RWPE2 (cell line): ENCODE data around the gene EYA4.
"Not testable (repeated sequence)": the region's sequence is repeated elsewhere in the genome, so short reads cannot be mapped to it uniquely, and the experiment has no call there.

Source experiments
- ATAC-seq: fragments of 200-7000 bp; cut with Tn5 transposase; 3 replicates; pipeline ENCODE4 v1.9.1; 2021; ENCODE audit warnings: low read depth
- DNase-seq: peaks from one replicate; pipeline ENCODE4 v3.0.0-alpha.2; 2020; ENCODE audit warnings: low spot score
- H3K27ac ChIP-seq: fragments of 450-650 bp; 2 replicates; pipeline ENCODE4 v1.5.1; 2017; ENCODE audit warnings: mild to moderate bottlenecking; ENCODE audit not compliant: poor library complexity, severe bottlenecking
- H3K27me3 ChIP-seq: fragments of 250-450 bp; sonication (Bioruptor Pico); 2 replicates; pipeline ENCODE4 v1.5.1; 2021; ENCODE audit warnings: mild to moderate bottlenecking, moderate library complexity; ENCODE audit not compliant: insufficient read depth, poor library complexity, severe bottlenecking
- H3K36me3 ChIP-seq: fragments of 250-450 bp; sonication (Bioruptor Pico); 2 replicates; pipeline ENCODE4 v1.5.1; 2020; ENCODE audit warnings: low read depth, mild to moderate bottlenecking, moderate library complexity
- H3K4me1 ChIP-seq: fragments of 250-450 bp; sonication (Bioruptor Pico); 2 replicates; pipeline ENCODE4 v1.5.1; 2021; ENCODE audit warnings: mild to moderate bottlenecking, moderate library complexity; ENCODE audit not compliant: insufficient read depth, poor library complexity, severe bottlenecking
- H3K4me3 ChIP-seq: fragments of 250-450 bp; sonication (Bioruptor Pico); 2 replicates; pipeline ENCODE4 v1.5.1; 2021; ENCODE audit warnings: mild to moderate bottlenecking, moderate library complexity; ENCODE audit not compliant: severe bottlenecking
- H3K9me3 ChIP-seq: fragments of 250-450 bp; sonication (Bioruptor Pico); 2 replicates; pipeline ENCODE4 v1.5.1; 2021; ENCODE audit warnings: mild to moderate bottlenecking, moderate library complexity; ENCODE audit not compliant: severe bottlenecking
- TF ChIP-seq, protein P1 (sequence below): fragments of 450-650 bp; IDR thresholded peaks from one replicate; pipeline ENCODE4 v1.5.1; 2017; ENCODE audit warnings: mild to moderate bottlenecking, moderate library complexity; ENCODE audit not compliant: poor library complexity, severe bottlenecking

EYA4 gene

DNA sequence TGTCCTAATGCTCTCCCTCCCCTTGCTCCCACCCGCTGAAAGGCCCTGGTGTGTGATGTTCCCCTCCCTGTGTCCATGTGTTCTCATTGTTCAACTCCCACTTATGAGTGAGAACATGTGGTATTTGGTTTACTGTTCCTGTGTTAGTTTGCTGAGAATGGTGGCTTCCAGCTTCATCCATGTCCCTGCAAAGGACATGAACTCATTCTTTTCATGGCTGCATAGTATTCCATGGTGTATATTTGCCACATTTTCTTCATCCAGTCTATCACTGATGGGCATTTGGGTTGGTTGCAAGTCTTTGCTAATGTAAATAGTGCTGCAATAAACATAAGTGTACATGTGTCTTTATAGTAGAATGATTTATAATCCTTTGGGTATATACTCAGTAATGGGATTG lies 313.0 kb downstream of the EYA4 start:
- DNase-seq, H3K9me3 ChIP-seq, H3K4me1 ChIP-seq, H3K27ac ChIP-seq, H3K36me3 ChIP-seq, H3K4me3 ChIP-seq, ATAC-seq, H3K27me3 ChIP-seq: not testable (repeated sequence)
- TF ChIP-seq, protein P1, sequence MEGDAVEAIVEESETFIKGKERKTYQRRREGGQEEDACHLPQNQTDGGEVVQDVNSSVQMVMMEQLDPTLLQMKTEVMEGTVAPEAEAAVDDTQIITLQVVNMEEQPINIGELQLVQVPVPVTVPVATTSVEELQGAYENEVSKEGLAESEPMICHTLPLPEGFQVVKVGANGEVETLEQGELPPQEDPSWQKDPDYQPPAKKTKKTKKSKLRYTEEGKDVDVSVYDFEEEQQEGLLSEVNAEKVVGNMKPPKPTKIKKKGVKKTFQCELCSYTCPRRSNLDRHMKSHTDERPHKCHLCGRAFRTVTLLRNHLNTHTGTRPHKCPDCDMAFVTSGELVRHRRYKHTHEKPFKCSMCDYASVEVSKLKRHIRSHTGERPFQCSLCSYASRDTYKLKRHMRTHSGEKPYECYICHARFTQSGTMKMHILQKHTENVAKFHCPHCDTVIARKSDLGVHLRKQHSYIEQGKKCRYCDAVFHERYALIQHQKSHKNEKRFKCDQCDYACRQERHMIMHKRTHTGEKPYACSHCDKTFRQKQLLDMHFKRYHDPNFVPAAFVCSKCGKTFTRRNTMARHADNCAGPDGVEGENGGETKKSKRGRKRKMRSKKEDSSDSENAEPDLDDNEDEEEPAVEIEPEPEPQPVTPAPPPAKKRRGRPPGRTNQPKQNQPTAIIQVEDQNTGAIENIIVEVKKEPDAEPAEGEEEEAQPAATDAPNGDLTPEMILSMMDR: peak; percentile 2

DNA sequence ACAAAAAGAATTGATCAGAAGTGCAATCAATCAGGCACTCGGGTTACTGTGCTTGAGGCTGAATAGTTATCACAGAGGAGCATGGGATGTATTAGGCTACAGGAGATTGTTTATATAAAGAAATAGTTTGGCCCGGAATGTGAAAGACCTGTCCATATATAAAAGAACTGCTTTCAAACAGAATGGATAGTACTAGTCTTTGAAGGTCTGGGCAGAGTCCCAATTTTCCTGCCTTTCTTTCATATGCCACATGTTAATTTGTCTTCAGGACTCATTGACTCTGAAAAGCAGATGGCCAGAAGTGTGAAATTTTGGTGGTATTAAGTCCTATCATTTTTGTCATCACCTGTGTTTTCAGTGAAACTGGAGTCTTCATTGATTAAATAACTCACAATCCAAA lies 314.5 kb downstream of the EYA4 start:
- Histone ChIP-seq H3K4me3 (no peak overlapping the region), H3K27me3 (no peaks in the 10 kb centered on the region), H3K4me1 (no peaks in the 10 kb centered on the region), H3K27ac (no peak overlapping the region), H3K9me3 (no peaks in the 10 kb centered on the region), H3K36me3 (no peaks in the 10 kb centered on the region)
- ATAC-seq: no peak
- TF ChIP-seq, protein P1: no peak
- no peak for DNase-seq

DNA sequence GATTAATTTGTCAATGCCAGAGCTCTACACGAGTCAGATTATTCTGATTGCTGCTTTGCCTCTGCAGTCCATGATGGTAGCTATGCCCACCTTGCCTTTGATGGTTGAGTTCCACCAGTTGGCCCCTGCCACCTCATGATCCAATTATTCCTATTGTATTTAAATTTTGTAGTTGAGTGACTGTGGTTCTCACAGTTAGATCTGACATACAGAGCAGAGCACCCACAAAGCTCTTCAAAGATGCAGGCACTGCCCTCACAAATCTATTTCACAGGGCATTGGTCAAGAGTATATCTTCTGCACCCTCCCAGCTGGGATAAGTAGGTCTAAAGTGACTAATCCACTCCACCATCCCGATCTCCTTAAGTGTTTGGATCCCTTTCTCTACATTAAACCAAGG lies 318.8 kb downstream of the EYA4 start:
- Histone ChIP-seq H3K4me1 (no peaks in the 10 kb centered on the region), H3K4me3 (no peak overlapping the region), H3K27ac (no peak overlapping the region), H3K36me3 (no peaks in the 10 kb centered on the region), H3K9me3 (no peaks in the 10 kb centered on the region), H3K27me3 (no peaks in the 10 kb centered on the region)
- TF ChIP-seq, protein P1: no peak
- DNase-seq (no peak), ATAC-seq (no peak)

DNA sequence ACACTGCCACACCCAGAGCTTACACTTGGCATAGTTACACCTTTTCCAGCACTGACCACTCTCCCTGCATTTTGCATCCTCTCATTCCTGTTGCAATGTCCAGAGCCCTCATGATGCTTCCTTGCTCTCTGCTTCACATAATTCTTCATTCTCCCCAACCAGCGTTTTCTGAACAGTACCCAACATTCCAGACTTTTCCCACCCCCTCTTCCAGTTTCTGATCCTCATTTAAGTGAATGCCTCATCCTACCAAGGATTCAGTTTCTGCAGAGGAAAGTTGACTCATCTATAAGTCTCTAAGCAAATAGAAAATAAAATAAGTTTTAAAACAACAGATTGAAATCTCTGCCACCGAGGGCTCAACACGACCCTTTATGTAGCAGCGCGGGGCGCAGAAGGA lies 326.5 kb downstream of the EYA4 start:
- Histone ChIP-seq H3K36me3 (no peaks in the 10 kb centered on the region), H3K9me3 (no peaks in the 10 kb centered on the region), H3K4me1 (peaks cover 9% of the 10 kb centered on the region), H3K27ac (no peak overlapping the region), H3K4me3 (no peak overlapping the region), H3K27me3 (no peaks in the 10 kb centered on the region)
- TF ChIP-seq, protein P1: no peak
- no peak for DNase-seq
- no peak for ATAC-seq

DNA sequence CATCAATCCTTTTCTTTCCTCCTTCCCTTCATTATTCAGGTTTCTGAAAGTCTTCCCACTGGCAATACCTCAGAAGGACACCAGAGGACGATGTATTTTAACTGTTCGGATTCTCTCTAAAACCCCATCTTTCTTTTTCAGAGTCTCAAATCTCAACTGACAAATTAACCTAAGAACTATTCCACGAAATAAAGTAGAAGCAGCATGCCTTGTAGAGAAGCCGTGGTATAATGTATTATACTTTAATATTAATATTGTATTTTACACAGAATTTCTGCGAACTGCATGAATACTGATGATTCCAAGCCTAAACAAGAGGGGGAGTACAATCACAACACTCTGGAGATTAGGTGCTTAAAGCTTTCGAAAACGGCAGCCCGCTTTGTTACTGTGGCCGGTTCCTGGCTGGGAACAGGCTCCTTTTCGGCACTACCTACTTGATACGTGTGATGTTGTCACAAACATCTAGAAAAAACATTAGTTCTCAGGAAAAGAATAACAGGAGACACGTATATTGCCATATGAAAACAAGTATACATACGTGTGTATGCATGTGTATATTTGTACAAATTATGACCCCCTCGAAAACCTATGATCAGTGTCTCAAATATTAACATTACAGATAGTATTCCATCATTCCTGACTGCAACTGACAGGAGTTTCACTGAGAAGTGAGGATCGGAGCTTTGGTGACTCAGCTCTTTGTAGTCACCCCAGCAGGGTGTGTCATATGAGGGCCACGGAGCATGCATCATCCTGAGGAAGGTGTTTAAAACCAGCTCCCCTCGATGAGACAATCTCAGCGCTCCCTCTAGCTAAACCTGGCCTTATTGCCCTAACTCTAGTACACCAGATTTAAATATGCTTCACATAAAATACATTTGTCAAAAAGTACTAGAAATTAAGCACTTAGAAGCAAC lies 328.1 kb downstream of the EYA4 start:
- H3K27me3 ChIP-seq: no peaks in the 10 kb centered on the region
- H3K36me3 ChIP-seq: no peaks in the 10 kb centered on the region
- DNase-seq (peak; percentile 86), ATAC-seq (peak; percentile 99)
- H3K4me1 ChIP-seq: peaks cover 11% of the 10 kb centered on the region
- H3K27ac ChIP-seq: peak overlapping the region; percentile 71
- no peaks in the 10 kb centered on the region for H3K9me3 ChIP-seq
- TF ChIP-seq, protein P1: peak; percentile 98
- H3K4me3 ChIP-seq: peak overlapping the region; percentile 19
